GM12878 (cell line): ENCODE measurements around the gene CDC45. TPM values are rescaled to one million over a fixed set of nuclear protein-coding genes. Genes with fewer than 3 reads are reported as not detected.

Source experiments
- ATAC-seq: fragments of 200-7000 bp; cut with Tn5 transposase; 3 replicates; pipeline ENCODE4 v1.9.1; 2020; ENCODE audit warnings: mild to moderate bottlenecking, moderate library complexity
- BruUV-seq: library from RNA; stranded (reverse); fragments of 400-500 nt; replicated peaks from 2 replicates; lab custom pipeline; 2021; lab: Mats Ljungman, UMichigan
- CTCF ChIA-PET: fragments of 300-600 bp; sonication (Branson Sonifier 250); formaldehyde crosslinking; extraction: SDS; loops from one replicate; lab custom pipeline; 2021; ENCODE audit warnings: inconsistent platforms; lab: Yijun Ruan, JAX
- POLR2A ChIA-PET: fragments of 350-600 bp; formaldehyde crosslinking; extraction: SDS; loops from one replicate; lab custom pipeline; 2021; ENCODE audit warnings: inconsistent platforms; lab: Charles Lee
- RAD21 ChIA-PET: fragments of 300-600 bp; sonication (Branson Sonifier 250); formaldehyde crosslinking; loops from one replicate; lab custom pipeline; 2023; ENCODE audit warnings: antibody characterized with exemption; ENCODE audit not compliant: unreplicated experiment; lab: Charles Lee
- SMC1A ChIA-PET: fragments of 300-600 bp; sonication (Branson Sonifier 250); formaldehyde crosslinking; loops from one replicate; lab custom pipeline; 2023; ENCODE audit not compliant: unreplicated experiment, uncharacterized antibody; lab: Charles Lee
- DNase-seq: peaks from one replicate; pipeline ENCODE4 v3.0.0-alpha.2; 2011; ENCODE audit warnings: low read depth, low spot score
- FAIRE-seq: peaks from 3 replicates; lab custom pipeline; 2011; peaks lifted over from hg19 to GRCh38; lab: Jason Lieb, UNC
- H2AFZ ChIP-seq: 2 replicates; pipeline ENCODE4 v1.6.0; 2011; ENCODE audit warnings: low read depth, low read length, control low read depth; ENCODE audit not compliant: control insufficient read depth
- H3K27ac ChIP-seq: 2 replicates; pipeline ENCODE4 v1.5.1; 2011; ENCODE audit warnings: control low read depth; ENCODE audit not compliant: control insufficient read depth, insufficient read depth
- H3K27me3 ChIP-seq, 2 experiments: replicated peaks in 1 of 2; 2 replicates each; pipeline versions ENCODE4 v1.6.0 to v1.6.1; 2011; ENCODE audit warnings: low read length in 1 of 2; ENCODE audit not compliant: control insufficient read depth in 2 of 2, insufficient read depth in 2 of 2
- H3K36me3 ChIP-seq, 2 experiments: 2 replicates each; pipeline ENCODE4 v1.5.1; 2011; ENCODE audit warnings: low read length in 1 of 2; ENCODE audit not compliant: control insufficient read depth in 2 of 2, insufficient read depth in 2 of 2
- H3K4me1 ChIP-seq: 2 replicates; pipeline ENCODE4 v1.6.1; 2011; ENCODE audit warnings: mild to moderate bottlenecking, low read length, moderate library complexity, mixed read lengths; ENCODE audit not compliant: control insufficient read depth, insufficient read depth
- H3K4me2 ChIP-seq: 2 replicates; pipeline ENCODE4 v1.6.0; 2011; ENCODE audit warnings: control low read depth; ENCODE audit not compliant: control insufficient read depth, insufficient read depth
- H3K4me3 ChIP-seq: fragments of 200-600 bp; sonication (generic); 2 replicates; pipeline ENCODE4 v1.5.1; 2016
- H3K79me2 ChIP-seq: 2 replicates; pipeline ENCODE4 v1.6.0; 2011; ENCODE audit warnings: low read length; ENCODE audit not compliant: control insufficient read depth, insufficient read depth
- H3K9ac ChIP-seq: 2 replicates; pipeline ENCODE4 v1.8.0; 2011; ENCODE audit warnings: low read length, control low read depth, mixed read lengths; ENCODE audit not compliant: control insufficient read depth, insufficient read depth
- H3K9me3 ChIP-seq: replicated peaks from 3 replicates; pipeline ENCODE4 v1.5.1; 2011; ENCODE audit warnings: mild to moderate bottlenecking, low read length; ENCODE audit not compliant: control insufficient read depth, insufficient read depth
- H4K20me1 ChIP-seq: 2 replicates; pipeline ENCODE4 v1.6.0; 2011; ENCODE audit not compliant: control insufficient read depth, insufficient read depth
- BCL11A ChIP-seq: IDR thresholded peaks from 2 replicates; pipeline ENCODE4 v1.6.1; 2011; ENCODE audit warnings: low read depth, low read length
- EED ChIP-seq: sonication (generic); IDR thresholded peaks from 2 replicates; pipeline ENCODE4 v1.6.1; 2016; ENCODE audit warnings: antibody characterized with exemption, low read depth
- GABPA ChIP-seq: IDR thresholded peaks from 2 replicates; pipeline ENCODE4 v1.6.1; 2014; ENCODE audit warnings: antibody characterized with exemption, low read depth, mild to moderate bottlenecking, inconsistent platforms
- GATAD2B ChIP-seq: fragments of 450-650 bp; conservative IDR thresholded peaks from 2 replicates; pipeline ENCODE4 v1.6.1; 2017; ENCODE audit warnings: low read depth, mild to moderate bottlenecking, moderate library complexity
- HDAC6 ChIP-seq: fragments of 200-600 bp; sonication (generic); IDR thresholded peaks from one replicate; pipeline ENCODE4 v1.8.0; 2017; ENCODE audit warnings: antibody characterized with exemption; ENCODE audit not compliant: unreplicated experiment
- NR2F1 ChIP-seq: fragments of 450-650 bp; conservative IDR thresholded peaks from 2 replicates; pipeline ENCODE4 v1.6.1; 2017; ENCODE audit warnings: mild to moderate bottlenecking
- PAX5 ChIP-seq: IDR thresholded peaks from 2 replicates; pipeline ENCODE4 v1.6.1; 2011; ENCODE audit warnings: low read depth, low read length, borderline replicate concordance
- RAD21 ChIP-seq: IDR thresholded peaks from 2 replicates; pipeline ENCODE4 v1.6.1; 2011; ENCODE audit warnings: mild to moderate bottlenecking, low read depth, low read length, moderate library complexity; ENCODE audit not compliant: insufficient read depth
- SPI1 ChIP-seq: IDR thresholded peaks from 2 replicates; pipeline ENCODE4 v1.6.1; 2011; ENCODE audit warnings: low read depth, mild to moderate bottlenecking, low read length, moderate library complexity, borderline replicate concordance; ENCODE audit not compliant: insufficient read depth
- SUPT20H ChIP-seq: IDR thresholded peaks from 2 replicates; pipeline ENCODE4 v1.6.1; 2011; ENCODE audit warnings: low read depth, mild to moderate bottlenecking, low read length, moderate library complexity, borderline replicate concordance; ENCODE audit not compliant: control insufficient read depth
- TCF3 ChIP-seq: IDR thresholded peaks from 2 replicates; pipeline ENCODE4 v1.6.1; 2012; ENCODE audit warnings: low read depth, mild to moderate bottlenecking, low read length, borderline replicate concordance; ENCODE audit not compliant: insufficient read depth
- USF1 ChIP-seq: IDR thresholded peaks from 2 replicates; pipeline ENCODE4 v1.6.1; 2011; ENCODE audit warnings: borderline replicate concordance, low read depth, mild to moderate bottlenecking, moderate library complexity, mixed read lengths, low read length; ENCODE audit not compliant: insufficient read depth; ENCODE audit errors: extremely low read length
- ZNF274 ChIP-seq: IDR thresholded peaks from one replicate; pipeline ENCODE4 v1.8.0; 2011; ENCODE audit not compliant: insufficient read length, insufficient read depth
- WGBS: methylation state at CpG from one replicate; pipeline ENCODE4 v1.1.6; 2016; ENCODE audit warnings: low lambda C conversion rate; ENCODE audit not compliant: insufficient replicate concordance, insufficient coverage; ENCODE audit errors: missing lambda C conversion rate; 5-methylcytosine and 5-hydroxymethylcytosine counted together
- in situ Hi-C: fragments of 300-500 bp; cut with MboI; formaldehyde crosslinking; loops from 9 replicates; pipeline ENCODE4 v1.14.3; 2018; ENCODE audit warnings: mixed read lengths
- intact Hi-C: fragments of 100-400 bp; cut with micrococcal nuclease; formaldehyde crosslinking; loops from one replicate; pipeline ENCODE4 v1.14.2; 2022; ENCODE audit not compliant: unreplicated experiment
- polyA plus RNA-seq, 11 experiments: library from polyadenylated mRNA; depleted of rRNA in 4 of 11; unstranded in 6 of 11; stranded (reverse) in 5 of 11; fragments of >200 nt; fragmentation: Nextera tagmentation in 4 of 11; fragmentation: Illumina TruSeq in 1 of 11; extraction: Ambion mirVana in 4 of 11; extraction: Trizol in 1 of 11; gene quantifications; 1 replicate in 1 of 11; 2 replicates in 10 of 11; pipeline versions ENCODE4 v1.2.1 to v1.2.3, GENCODE V29; 2011 to 2016; ENCODE audit warnings: inconsistent platforms in 2 of 11, missing spikeins in 2 of 11, low read depth in 1 of 11
- total RNA-seq, 4 experiments: library from RNA; depleted of rRNA in 3 of 4; stranded (reverse); fragments of >200 nt in 3 of 4; fragmentation: Illumina TruSeq in 1 of 4; extraction: Trizol in 1 of 4; gene quantifications; 2 replicates each; pipeline versions ENCODE4 v1.2.1 to v1.2.3, GENCODE V29; 2013 to 2021
- TF ChIP-seq, protein P1 (sequence below): IDR thresholded peaks from 2 replicates; pipeline ENCODE4 v1.6.1; 2012; ENCODE audit warnings: low read depth, low read length, improper control_type of control experiment
- TF ChIP-seq, protein P2 (sequence below): IDR thresholded peaks from 2 replicates; pipeline ENCODE4 v1.6.1; 2011; ENCODE audit warnings: mild to moderate bottlenecking, low read depth, low read length, moderate library complexity; ENCODE audit not compliant: insufficient replicate concordance
- TF ChIP-seq, protein P3 (sequence below): fragments of 450-650 bp; formaldehyde crosslinking; IDR thresholded peaks from 2 replicates; pipeline ENCODE4 v1.5.0; 2022; ENCODE audit warnings: mild to moderate bottlenecking, missing genetic modification characterization

Gene CDC45
- total and polyA plus RNA-seq, 10 of the 15 experiments (the other 5 are each of a cell fraction or from before 2014, with no cell fraction given): 40.8 to 88.5 (median 54.2) TPM

DNA sequence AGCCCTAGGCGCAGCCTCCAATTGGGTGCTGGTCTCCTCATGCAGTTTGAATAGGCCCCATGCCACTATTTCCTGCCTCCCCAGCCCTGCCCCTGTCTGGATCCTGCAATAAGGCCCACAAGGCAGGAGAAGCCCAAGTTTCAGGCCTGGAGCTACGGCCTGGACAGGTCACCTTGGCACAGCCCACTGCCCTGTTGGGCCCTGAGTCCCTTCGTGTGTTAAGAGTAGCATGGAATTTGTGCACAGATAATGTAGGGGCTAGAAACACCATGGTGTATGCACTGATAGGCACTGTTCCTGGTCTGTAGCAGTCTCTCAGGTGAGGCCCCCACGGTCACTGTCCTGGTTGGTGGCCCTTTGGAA lies 20.1 kb downstream of the CDC45 start:
- Histone ChIP-seq H4K20me1 (no peaks in the 10 kb centered on the region), H2AFZ (no peak overlapping the region), H3K9ac (no peak overlapping the region), H3K4me3 (no peak overlapping the region), H3K4me1 (no peaks in the 10 kb centered on the region), H3K27me3 (no peaks in the 10 kb centered on the region), H3K4me2 (no peak overlapping the region), H3K79me2 (no peaks in the 10 kb centered on the region), H3K36me3 (peaks cover 11 to 22% of the 10 kb centered on the region in 2 experiments; a peak in 3 of 4 replicates), H3K27ac (no peak overlapping the region), H3K9me3 (no peaks in the 10 kb centered on the region)
- ChIA-PET POLR2A (no interaction called here), RAD21 (no interaction called here), CTCF (no interaction called here), SMC1A (no interaction called here)
- FAIRE-seq: no peak
- ATAC-seq: no peak
- no TSS peak for BruUV-seq
- intact Hi-C loops: no loop called here
- DNase-seq: no peak
- in situ Hi-C loops: no loop called here
- 98% methylated on average over 4 of the region's 4 CpGs for WGBS
- TF ChIP-seq GATAD2B (no peak), GABPA (no peak), NR2F1 (no peak), EED (no peak), PAX5 (no peak), HDAC6 (no peak), ZNF274 (no peak), TCF3 (no peak), SUPT20H (no peak), SPI1 (no peak), USF1 (no peak), BCL11A (no peak), RAD21 (no peak)
- TF ChIP-seq, protein P1, sequence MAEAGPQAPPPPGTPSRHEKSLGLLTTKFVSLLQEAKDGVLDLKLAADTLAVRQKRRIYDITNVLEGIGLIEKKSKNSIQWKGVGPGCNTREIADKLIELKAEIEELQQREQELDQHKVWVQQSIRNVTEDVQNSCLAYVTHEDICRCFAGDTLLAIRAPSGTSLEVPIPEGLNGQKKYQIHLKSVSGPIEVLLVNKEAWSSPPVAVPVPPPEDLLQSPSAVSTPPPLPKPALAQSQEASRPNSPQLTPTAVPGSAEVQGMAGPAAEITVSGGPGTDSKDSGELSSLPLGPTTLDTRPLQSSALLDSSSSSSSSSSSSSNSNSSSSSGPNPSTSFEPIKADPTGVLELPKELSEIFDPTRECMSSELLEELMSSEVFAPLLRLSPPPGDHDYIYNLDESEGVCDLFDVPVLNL: no peak
- TF ChIP-seq, protein P2, sequence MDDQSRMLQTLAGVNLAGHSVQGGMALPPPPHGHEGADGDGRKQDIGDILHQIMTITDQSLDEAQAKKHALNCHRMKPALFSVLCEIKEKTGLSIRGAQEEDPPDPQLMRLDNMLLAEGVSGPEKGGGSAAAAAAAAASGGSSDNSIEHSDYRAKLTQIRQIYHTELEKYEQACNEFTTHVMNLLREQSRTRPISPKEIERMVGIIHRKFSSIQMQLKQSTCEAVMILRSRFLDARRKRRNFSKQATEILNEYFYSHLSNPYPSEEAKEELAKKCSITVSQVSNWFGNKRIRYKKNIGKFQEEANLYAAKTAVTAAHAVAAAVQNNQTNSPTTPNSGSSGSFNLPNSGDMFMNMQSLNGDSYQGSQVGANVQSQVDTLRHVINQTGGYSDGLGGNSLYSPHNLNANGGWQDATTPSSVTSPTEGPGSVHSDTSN: no peak
- TF ChIP-seq, protein P3, sequence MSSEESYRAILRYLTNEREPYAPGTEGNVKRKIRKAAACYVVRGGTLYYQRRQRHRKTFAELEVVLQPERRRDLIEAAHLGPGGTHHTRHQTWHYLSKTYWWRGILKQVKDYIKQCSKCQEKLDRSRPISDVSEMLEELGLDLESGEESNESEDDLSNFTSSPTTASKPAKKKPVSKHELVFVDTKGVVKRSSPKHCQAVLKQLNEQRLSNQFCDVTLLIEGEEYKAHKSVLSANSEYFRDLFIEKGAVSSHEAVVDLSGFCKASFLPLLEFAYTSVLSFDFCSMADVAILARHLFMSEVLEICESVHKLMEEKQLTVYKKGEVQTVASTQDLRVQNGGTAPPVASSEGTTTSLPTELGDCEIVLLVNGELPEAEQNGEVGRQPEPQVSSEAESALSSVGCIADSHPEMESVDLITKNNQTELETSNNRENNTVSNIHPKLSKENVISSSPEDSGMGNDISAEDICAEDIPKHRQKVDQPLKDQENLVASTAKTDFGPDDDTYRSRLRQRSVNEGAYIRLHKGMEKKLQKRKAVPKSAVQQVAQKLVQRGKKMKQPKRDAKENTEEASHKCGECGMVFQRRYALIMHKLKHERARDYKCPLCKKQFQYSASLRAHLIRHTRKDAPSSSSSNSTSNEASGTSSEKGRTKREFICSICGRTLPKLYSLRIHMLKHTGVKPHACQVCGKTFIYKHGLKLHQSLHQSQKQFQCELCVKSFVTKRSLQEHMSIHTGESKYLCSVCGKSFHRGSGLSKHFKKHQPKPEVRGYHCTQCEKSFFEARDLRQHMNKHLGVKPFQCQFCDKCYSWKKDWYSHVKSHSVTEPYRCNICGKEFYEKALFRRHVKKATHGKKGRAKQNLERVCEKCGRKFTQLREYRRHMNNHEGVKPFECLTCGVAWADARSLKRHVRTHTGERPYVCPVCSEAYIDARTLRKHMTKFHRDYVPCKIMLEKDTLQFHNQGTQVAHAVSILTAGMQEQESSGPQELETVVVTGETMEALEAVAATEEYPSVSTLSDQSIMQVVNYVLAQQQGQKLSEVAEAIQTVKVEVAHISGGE (CRISPR knock-in tag): no peak
